B cell (primary cell): Measurements from ENCODE around the gene PRDM15. TPM values are rescaled to one million over a fixed set of nuclear protein-coding genes. Genes with fewer than 3 reads are reported as not detected.
A peak's percentile ranks its signal among the peaks of the same experiment; 100 is the strongest.

ENCODE experiments used
- ATAC-seq: fragments of 200-7000 bp; cut with Tn5 transposase; one replicate; pipeline ENCODE4 v1.10.0; 2021; ENCODE audit warnings: low read depth, mild to moderate bottlenecking, moderate number of reproducible peaks, moderate library complexity
- CTCF ChIA-PET: fragments of 350-600 bp; sonication (Branson Sonifier 250); formaldehyde crosslinking; loops from one replicate; lab custom pipeline; 2021; ENCODE audit warnings: antibody characterized with exemption, inconsistent platforms; lab: Charles Lee
- POLR2A ChIA-PET: fragments of 350-600 bp; sonication (Branson Sonifier 250); formaldehyde crosslinking; loops from one replicate; lab custom pipeline; 2021; ENCODE audit warnings: antibody characterized with exemption; lab: Charles Lee
- DNase-seq: peaks from one replicate; pipeline ENCODE4 v3.0.0; 2013
- H2AFZ ChIP-seq: 2 replicates; pipeline ENCODE4 v1.6.1; 2012; ENCODE audit warnings: mild to moderate bottlenecking, low read depth, low read length; ENCODE audit not compliant: insufficient read depth, poor library complexity, severe bottlenecking
- H3K27ac ChIP-seq, 2 donors: 1 replicate in 1 of 2; 2 replicates in 1 of 2; pipeline ENCODE4 v1.5.1; 2012 to 2013; ENCODE audit warnings: low read length in 2 of 2, mild to moderate bottlenecking in 2 of 2, moderate library complexity in 1 of 2
- H3K27me3 ChIP-seq, 4 experiments: fragments of 200-600 bp in 1 of 4; sonication (generic) in 1 of 4; replicated peaks in 1 of 4; 1 replicate in 2 of 4; 2 replicates in 2 of 4; pipeline versions ENCODE4 v1.6.1 to v1.7.0; 2013 to 2016; ENCODE audit warnings: low read length in 3 of 4, mild to moderate bottlenecking in 2 of 4, mixed read lengths in 1 of 4, moderate library complexity in 1 of 4; ENCODE audit not compliant: insufficient read depth in 4 of 4, control insufficient read depth in 3 of 4; ENCODE audit errors: control extremely low read depth in 1 of 4
- H3K36me3 ChIP-seq, 2 experiments: replicated peaks in 1 of 2; 1 replicate in 1 of 2; 2 replicates in 1 of 2; pipeline versions ENCODE4 v1.6.1 to v1.7.1; 2013; ENCODE audit warnings: low read length in 1 of 2; ENCODE audit not compliant: insufficient read depth in 2 of 2, control insufficient read depth in 1 of 2; ENCODE audit errors: control extremely low read depth in 1 of 2, extremely low read depth in 1 of 2
- H3K4me1 ChIP-seq, 2 donors: fragments of 200-600 bp in 1 of 2; sonication (generic) in 1 of 2; 1 replicate in 1 of 2; 2 replicates in 1 of 2; pipeline versions ENCODE4 v1.5.1 to v1.6.1; 2013 to 2017; ENCODE audit warnings: low read length in 2 of 2; ENCODE audit not compliant: control insufficient read depth in 2 of 2, insufficient read depth in 2 of 2
- H3K4me2 ChIP-seq: replicated peaks from 2 replicates; pipeline ENCODE3; 2012; ENCODE audit warnings: mild to moderate bottlenecking, low read depth, low read length; ENCODE audit not compliant: poor library complexity, severe bottlenecking
- H3K4me3 ChIP-seq, 5 experiments: fragments of 200-600 bp in 1 of 5; sonication (generic) in 1 of 5; 1 replicate in 3 of 5; 2 replicates in 2 of 5; pipeline versions ENCODE4 v1.5.1 to v1.7.0; 2011 to 2016; ENCODE audit warnings: low read length in 4 of 5, mild to moderate bottlenecking in 4 of 5, low read depth in 2 of 5, control low read depth in 1 of 5, moderate library complexity in 1 of 5; ENCODE audit not compliant: insufficient read depth in 1 of 5; ENCODE audit errors: control extremely low read depth in 1 of 5, extremely low read depth in 1 of 5
- H3K79me2 ChIP-seq: fragments of 200-600 bp; sonication (generic); one replicate; pipeline ENCODE4 v1.6.0; 2016; ENCODE audit warnings: low read length; ENCODE audit not compliant: control insufficient read depth, insufficient read depth
- H3K9ac ChIP-seq: fragments of 200-600 bp; sonication (generic); 2 replicates; pipeline ENCODE4 v1.6.1; 2017; ENCODE audit warnings: mild to moderate bottlenecking, low read length, moderate library complexity
- H3K9me3 ChIP-seq, 3 donors: one replicate each; pipeline versions ENCODE4 v1.6.1 to v1.7.1; 2013; ENCODE audit warnings: low read length in 2 of 3; ENCODE audit not compliant: control insufficient read depth in 2 of 3, insufficient read depth in 1 of 3; ENCODE audit errors: control extremely low read depth in 1 of 3
- H4K20me1 ChIP-seq: 2 replicates; pipeline ENCODE4 v1.6.0; 2012; ENCODE audit warnings: mild to moderate bottlenecking, low read length; ENCODE audit not compliant: insufficient read depth, control insufficient read depth, poor library complexity, severe bottlenecking
- H3K27ac Mint-ChIP-seq: one replicate; pipeline ENCODE4 v1.8.0; 2021; ENCODE audit warnings: mixed read lengths
- H3K27me3 Mint-ChIP-seq: one replicate; pipeline ENCODE4 v1.8.0; 2021; ENCODE audit warnings: mixed read lengths
- H3K4me1 Mint-ChIP-seq: one replicate; pipeline ENCODE4 v1.8.0; 2021; ENCODE audit warnings: mixed read lengths
- H3K4me3 Mint-ChIP-seq: one replicate; pipeline ENCODE4 v1.8.0; 2021; ENCODE audit warnings: mixed read lengths
- H3K9me3 Mint-ChIP-seq: one replicate; pipeline ENCODE4 v1.8.0; 2022; ENCODE audit warnings: mixed read lengths; ENCODE audit not compliant: insufficient read depth
- CTCF ChIP-seq: fragments of 200-600 bp; IDR thresholded peaks from one replicate; pipeline ENCODE4 v1.8.0; 2022; ENCODE audit warnings: antibody characterized with exemption, mild to moderate bottlenecking
- EZH2 ChIP-seq: IDR thresholded peaks from 2 replicates; pipeline ENCODE4 v1.6.1; 2012; ENCODE audit warnings: borderline replicate concordance, low read depth, mild to moderate bottlenecking, moderate library complexity, low read length; ENCODE audit not compliant: insufficient read depth, poor library complexity, severe bottlenecking
- WGBS: methylation state at CpG from one replicate; pipeline ENCODE4 v1.1.5; 2013; ENCODE audit warnings: missing lambda C conversion rate; ENCODE audit not compliant: insufficient coverage; 5-methylcytosine and 5-hydroxymethylcytosine counted together
- intact Hi-C: fragments of 100-400 bp; cut with micrococcal nuclease; formaldehyde crosslinking; loops from one replicate; pipeline ENCODE4 v1.10.0; 2022
- polyA plus RNA-seq: library from polyadenylated mRNA; depleted of rRNA; stranded (reverse); fragments of >200 nt; gene quantifications from 2 replicates; pipeline ENCODE4 v1.2.3, GENCODE V29; 2012
- total RNA-seq, 2 donors: library from RNA; stranded (reverse); fragments of 120-200 nt in 1 of 2; gene quantifications; 1 replicate in 1 of 2; 2 replicates in 1 of 2; pipeline versions ENCODE4 v1.2.3 to v1.2.4, GENCODE V29; 2013 to 2022

The PRDM15 gene
- total and polyA plus RNA-seq, 2 donors (not counting 1 experiment from before 2014, with no cell fraction given): 21.3 to 29.2 TPM

- intact Hi-C loops: no loop called here
- Mint-ChIP-seq H3K4me3 (no peak overlapping the region), H3K27ac (no peak overlapping the region), H3K27me3 (peaks cover 69% of the 10 kb centered on the region), H3K9me3 (no peaks in the 10 kb centered on the region), H3K4me1 (peaks cover 4% of the 10 kb centered on the region)
- H3K9ac ChIP-seq: no peak overlapping the region
- CTCF ChIA-PET: interaction anchor here (0.9 kb wide), 1 partner anchor 495 kb away, joined by 8 read pairs; no protein-coding TSS in a partner anchor
- WGBS: 33% methylated on average over 38 of the region's 45 CpGs
- ATAC-seq (no peak), DNase-seq (no peak)
- TF ChIP-seq CTCF (peak; percentile 16), EZH2 (no peak)
- H3K79me2 ChIP-seq: no peaks in the 10 kb centered on the region
- no peaks in the 10 kb centered on the region for H3K9me3 ChIP-seq
- peaks cover 0 to 56% (median 32%) of the 10 kb centered on the region in 4 experiments for H3K27me3 ChIP-seq
- POLR2A ChIA-PET: no interaction called here
- no peak overlapping the region for H3K27ac ChIP-seq
- no peaks in the 10 kb centered on the region for H3K36me3 ChIP-seq
- no peaks in the 10 kb centered on the region for H4K20me1 ChIP-seq
- no peak overlapping the region for H3K4me3 ChIP-seq
- H2AFZ ChIP-seq: no peak overlapping the region
- H3K4me2 ChIP-seq: no peak overlapping the region
- H3K4me1 ChIP-seq: peaks cover 6 to 14% of the 10 kb centered on the region in 2 donors
Measured at GRCh38 chr21:41777951-41778815, 101.0 kb downstream of the PRDM15 start.

- Histone ChIP-seq H2AFZ (no peak overlapping the region), H3K27ac (no peak overlapping the region), H3K27me3 (peaks cover 0 to 54% (median 31%) of the 10 kb centered on the region in 4 experiments), H3K4me3 (no peak overlapping the region), H3K9me3 (no peaks in the 10 kb centered on the region), H3K79me2 (no peaks in the 10 kb centered on the region), H3K4me1 (peaks cover 6 to 14% of the 10 kb centered on the region in 2 donors), H3K36me3 (no peaks in the 10 kb centered on the region), H4K20me1 (no peaks in the 10 kb centered on the region), H3K4me2 (no peak overlapping the region), H3K9ac (no peak overlapping the region)
- Mint-ChIP-seq H3K9me3 (no peaks in the 10 kb centered on the region), H3K27me3 (peaks cover 75% of the 10 kb centered on the region), H3K4me1 (peaks cover 4% of the 10 kb centered on the region), H3K27ac (no peak overlapping the region), H3K4me3 (no peak overlapping the region)
- TF ChIP-seq EZH2: no peak
- no peak for TF ChIP-seq CTCF
- ChIA-PET CTCF (no interaction called here), POLR2A (no interaction called here)
- intact Hi-C loops: no loop called here
- ATAC-seq: no peak
- DNase-seq: no peak
- WGBS: 100% methylated on average over 2 of the region's 4 CpGs
Measured at GRCh38 chr21:41776778-41777177, 102.4 kb downstream of the PRDM15 start.
